Keratinocyte (primary cell): Measurements from ENCODE around the gene CSMD2. TPM values are rescaled to one million over a fixed set of nuclear protein-coding genes. Genes with fewer than 3 reads are reported as not detected.

ENCODE experiments used
- DNase-seq: peaks from one replicate; pipeline ENCODE4 v3.0.0-alpha.2; 2011; ENCODE audit warnings: low read depth, missing footprints, low spot score
- FAIRE-seq: peaks from 2 replicates; lab custom pipeline; 2011; peaks lifted over from hg19 to GRCh38; lab: Jason Lieb, UNC
- H2AFZ ChIP-seq: 2 replicates; pipeline ENCODE4 v1.6.0; 2012; ENCODE audit warnings: low read length, control low read depth, inconsistent platforms; ENCODE audit not compliant: control insufficient read depth
- H3K27ac ChIP-seq: 2 replicates; pipeline ENCODE4 v1.5.1; 2011; ENCODE audit warnings: low read length; ENCODE audit not compliant: control insufficient read depth, insufficient read depth
- H3K27me3 ChIP-seq: 3 replicates; pipeline ENCODE4 v1.6.0; 2011; ENCODE audit warnings: low read length; ENCODE audit not compliant: control insufficient read depth, insufficient read depth; ENCODE audit errors: extremely low read depth
- H3K36me3 ChIP-seq, 2 experiments: 2 replicates in 1 of 2; 3 replicates in 1 of 2; pipeline ENCODE4 v1.5.1; 2011; ENCODE audit warnings: low read length in 2 of 2, mild to moderate bottlenecking in 1 of 2; ENCODE audit not compliant: control insufficient read depth in 2 of 2, insufficient read depth in 2 of 2; ENCODE audit errors: extremely low read depth in 1 of 2
- H3K4me1 ChIP-seq: 3 replicates; pipeline ENCODE4 v1.5.1; 2011; ENCODE audit warnings: low read length; ENCODE audit not compliant: control insufficient read depth, insufficient read depth; ENCODE audit errors: extremely low read depth
- H3K4me2 ChIP-seq: 3 replicates; pipeline ENCODE4 v1.6.0; 2011; ENCODE audit warnings: low read depth, low read length; ENCODE audit not compliant: control insufficient read depth, insufficient read depth; ENCODE audit errors: extremely low read depth
- H3K4me3 ChIP-seq, 3 experiments: fragments of 200-600 bp in 1 of 3; sonication (generic) in 1 of 3; 2 replicates in 2 of 3; 3 replicates in 1 of 3; pipeline ENCODE4 v1.5.1; 2011 to 2016; ENCODE audit warnings: low read length in 3 of 3, mild to moderate bottlenecking in 3 of 3, control low read depth in 2 of 3, inconsistent platforms in 1 of 3, low read depth in 1 of 3, mixed read lengths in 1 of 3, mixed run types in 1 of 3, moderate library complexity in 1 of 3; ENCODE audit not compliant: control insufficient read depth in 2 of 3, insufficient read depth in 2 of 3; ENCODE audit errors: extremely low read depth in 1 of 3
- H3K79me2 ChIP-seq: 2 replicates; pipeline ENCODE4 v1.6.0; 2012; ENCODE audit warnings: low read length; ENCODE audit not compliant: control insufficient read depth, insufficient read depth
- H3K9ac ChIP-seq: 3 replicates; pipeline ENCODE4 v1.6.0; 2011; ENCODE audit warnings: low read length; ENCODE audit not compliant: control insufficient read depth, insufficient read depth; ENCODE audit errors: extremely low read depth
- H3K9me1 ChIP-seq: 3 replicates; pipeline ENCODE4 v1.6.0; 2011; ENCODE audit warnings: low read length; ENCODE audit not compliant: control insufficient read depth, insufficient read depth; ENCODE audit errors: extremely low read depth
- H3K9me3 ChIP-seq: 2 replicates; pipeline ENCODE4 v1.5.1; 2012; ENCODE audit warnings: low read depth, low read length; ENCODE audit not compliant: control insufficient read depth
- H4K20me1 ChIP-seq: 3 replicates; pipeline ENCODE4 v1.6.0; 2011; ENCODE audit warnings: low read length; ENCODE audit not compliant: control insufficient read depth, insufficient read depth; ENCODE audit errors: extremely low read depth
- CTCF ChIP-seq, 3 experiments: IDR thresholded peaks in 1 of 3; conservative IDR thresholded peaks in 1 of 3; optimal IDR thresholded peaks in 1 of 3; 2 replicates in 2 of 3; 3 replicates in 1 of 3; pipeline versions ENCODE3 to v1.5.1; 2011; ENCODE audit warnings: low read length in 3 of 3, mild to moderate bottlenecking in 3 of 3, moderate library complexity in 2 of 3, control low read depth in 1 of 3, inconsistent platforms in 1 of 3; ENCODE audit not compliant: insufficient read depth in 2 of 3; ENCODE audit errors: extremely low read depth in 1 of 3
- EZH2 ChIP-seq: IDR thresholded peaks from one replicate; pipeline ENCODE4 v1.6.1; 2012; ENCODE audit warnings: inconsistent platforms, mild to moderate bottlenecking, low read length, moderate library complexity
- dilution Hi-C: fragments of 300-500 bp; cut with MboI; formaldehyde crosslinking; loops from one replicate; pipeline ENCODE4 v1.7.0; 2020; ENCODE audit warnings: low sequenced_read_pairs; ENCODE audit not compliant: extremely low pct_ligation_motif_present
- polyA plus RNA-seq, 5 experiments: library from polyadenylated mRNA; depleted of rRNA in 3 of 5; stranded (reverse) in 3 of 5; stranded (forward) in 1 of 5; unstranded in 1 of 5; fragments of >200 nt; gene quantifications; 1 replicate in 1 of 5; 2 replicates in 3 of 5; 3 replicates in 1 of 5; pipeline versions ENCODE4 v1.2.1 to v1.2.3, GENCODE V29; 2011 to 2012; ENCODE audit warnings: missing spikeins in 2 of 5, low read depth in 1 of 5, low replicate concordance in 1 of 5

The CSMD2 gene
- polyA plus RNA-seq, 1 donor (not counting 4 experiments of a cell fraction or from before 2014, with no cell fraction given): 2.0 TPM

DNA sequence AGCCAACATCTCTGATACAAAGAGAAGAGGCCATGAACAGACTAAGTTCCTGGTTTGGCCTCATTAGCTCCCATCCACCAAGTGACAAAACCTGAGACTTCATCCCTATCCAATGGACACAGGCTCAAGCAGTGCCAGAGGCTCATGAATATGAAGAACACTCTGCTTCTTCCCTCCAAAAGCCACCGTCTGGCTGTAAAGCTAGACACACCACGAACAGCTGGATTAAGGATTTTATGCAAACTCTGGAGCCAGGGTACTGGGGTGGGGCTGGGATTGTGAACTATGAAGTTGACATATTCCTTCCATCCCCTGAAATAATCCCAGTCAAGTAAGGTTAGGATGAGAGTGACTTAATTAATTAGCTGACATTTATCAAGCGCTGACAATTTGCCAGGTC, 139.4 kb downstream of the CSMD2 start:
- Histone ChIP-seq H3K79me2 (no peaks in the 10 kb centered on the region), H3K27me3 (no peaks in the 10 kb centered on the region), H3K4me1 (no peaks in the 10 kb centered on the region), H3K9me3 (no peaks in the 10 kb centered on the region), H3K9me1 (no peaks in the 10 kb centered on the region), H3K4me3 (no peak overlapping the region), H3K9ac (no peak overlapping the region), H3K36me3 (no peaks in the 10 kb centered on the region), H3K27ac (no peak overlapping the region), H2AFZ (no peak overlapping the region), H3K4me2 (no peak overlapping the region), H4K20me1 (no peaks in the 10 kb centered on the region)
- dilution Hi-C loops: no loop called here
- no peak for DNase-seq
- no peak for FAIRE-seq
- TF ChIP-seq CTCF (optimal IDR thresholded peaks at IDR 0.05 in 1 of 3, IDR thresholded peaks at IDR 0.05 in 1 of 3, conservative IDR thresholded peaks at IDR 0.05 in 1 of 3; ENCODE audit: extremely low read depth in 1 of 3, insufficient read depth in 2 of 3, low read length in 3 of 3) (no peak), EZH2 (no peak)

GRCh38 chr1:34024485-34024884, 140.5 kb downstream of the CSMD2 start:
- H3K79me2 ChIP-seq: no peaks in the 10 kb centered on the region
- no peaks in the 10 kb centered on the region for H3K36me3 ChIP-seq
- no peak overlapping the region for H3K4me2 ChIP-seq
- no peak overlapping the region for H3K27ac ChIP-seq
- no peak overlapping the region for H3K4me3 ChIP-seq
- no peaks in the 10 kb centered on the region for H3K4me1 ChIP-seq
- no peaks in the 10 kb centered on the region for H3K27me3 ChIP-seq
- no peak for FAIRE-seq
- DNase-seq: no peak
- H3K9ac ChIP-seq: no peak overlapping the region
- dilution Hi-C loops: no loop called here
- no peak for TF ChIP-seq EZH2
- no peak for TF ChIP-seq CTCF (optimal IDR thresholded peaks at IDR 0.05 in 1 of 3, IDR thresholded peaks at IDR 0.05 in 1 of 3, conservative IDR thresholded peaks at IDR 0.05 in 1 of 3; ENCODE audit: extremely low read depth in 1 of 3, insufficient read depth in 2 of 3, low read length in 3 of 3)
- no peaks in the 10 kb centered on the region for H3K9me1 ChIP-seq
- H4K20me1 ChIP-seq: no peaks in the 10 kb centered on the region
- H3K9me3 ChIP-seq: no peaks in the 10 kb centered on the region
- no peak overlapping the region for H2AFZ ChIP-seq
